Measurements from ENCODE around the gene SNED1.

The SNED1 gene

GRCh38 chr2:241035142-241035817 lies 36.9 kb downstream of the SNED1 start:
- no peak overlapping the region for H3K4me3 ChIP-seq (replicated peaks; ENCODE audit: insufficient read depth, low read length)
- no peak overlapping the region for H3K27ac ChIP-seq (replicated peaks)
- DNase-seq (ENCODE audit: low read depth in 1 of 2, low spot score in 1 of 2) = no peak
- H3K27me3 ChIP-seq (ENCODE audit: insufficient read depth, poor library complexity, severe bottlenecking) = peaks cover 21% of the 10 kb centered on the region
- TF ChIP-seq POLR2AphosphoS5 (IDR thresholded peaks at IDR 0.05; ENCODE audit: low read depth) (no peak), SPI1 (IDR thresholded peaks at IDR 0.05; ENCODE audit: borderline replicate concordance, low read depth) (no peak), REST (IDR thresholded peaks at IDR 0.05; ENCODE audit: insufficient replicate concordance, low read depth) (no peak), GABPA (IDR thresholded peaks at IDR 0.05; ENCODE audit: low read depth) (no peak), CTCF (IDR thresholded peaks at IDR 0.05; ENCODE audit: insufficient read depth, low read length) (no peak)

- no peak for TF ChIP-seq GABPA (IDR thresholded peaks at IDR 0.05; ENCODE audit: low read depth)
- TF ChIP-seq SPI1 (IDR thresholded peaks at IDR 0.05; ENCODE audit: borderline replicate concordance, low read depth) = no peak
- TF ChIP-seq REST (IDR thresholded peaks at IDR 0.05; ENCODE audit: insufficient replicate concordance, low read depth) = no peak
- TF ChIP-seq POLR2AphosphoS5 (IDR thresholded peaks at IDR 0.05; ENCODE audit: low read depth) = no peak
- no peak for TF ChIP-seq CTCF (IDR thresholded peaks at IDR 0.05; ENCODE audit: insufficient read depth, low read length)
- Histone ChIP-seq H3K27me3 (ENCODE audit: insufficient read depth, poor library complexity, severe bottlenecking) (peaks cover 21% of the 10 kb centered on the region), H3K27ac (replicated peaks) (no peak overlapping the region), H3K4me3 (replicated peaks; ENCODE audit: insufficient read depth, low read length) (no peak overlapping the region)
- DNase-seq (ENCODE audit: low read depth in 1 of 2, low spot score in 1 of 2) = no peak
These were observed 37.5 kb downstream of the SNED1 start for GRCh38 chr2:241035818-241036396.

GRCh38 chr2:241036397-241036963 lies 38.1 kb downstream of the SNED1 start:
- Histone ChIP-seq H3K27me3 (ENCODE audit: insufficient read depth, poor library complexity, severe bottlenecking) (peaks cover 23% of the 10 kb centered on the region), H3K27ac (replicated peaks) (no peak overlapping the region), H3K4me3 (replicated peaks; ENCODE audit: insufficient read depth, low read length) (no peak overlapping the region)
- DNase-seq (ENCODE audit: low read depth in 1 of 2, low spot score in 1 of 2) = no peak
- TF ChIP-seq POLR2AphosphoS5 (IDR thresholded peaks at IDR 0.05; ENCODE audit: low read depth) (no peak), CTCF (IDR thresholded peaks at IDR 0.05; ENCODE audit: insufficient read depth, low read length) (no peak)
